GM19238 (cell line): Measurements from ENCODE around the gene R3HDM2.
"Not testable (repeated sequence)": the region's sequence is repeated elsewhere in the genome, so short reads cannot be mapped to it uniquely, and the experiment has no call there.

ENCODE experiments used
- DNase-seq: peaks from one replicate; pipeline ENCODE4 v3.0.0; 2011; ENCODE audit warnings: low spot score; ENCODE audit not compliant: insufficient read length

The R3HDM2 gene

GRCh38 chr12:57452937-57453509 is 22.2 kb upstream of the R3HDM2 start:
- peak; percentile 42 for DNase-seq

DNA sequence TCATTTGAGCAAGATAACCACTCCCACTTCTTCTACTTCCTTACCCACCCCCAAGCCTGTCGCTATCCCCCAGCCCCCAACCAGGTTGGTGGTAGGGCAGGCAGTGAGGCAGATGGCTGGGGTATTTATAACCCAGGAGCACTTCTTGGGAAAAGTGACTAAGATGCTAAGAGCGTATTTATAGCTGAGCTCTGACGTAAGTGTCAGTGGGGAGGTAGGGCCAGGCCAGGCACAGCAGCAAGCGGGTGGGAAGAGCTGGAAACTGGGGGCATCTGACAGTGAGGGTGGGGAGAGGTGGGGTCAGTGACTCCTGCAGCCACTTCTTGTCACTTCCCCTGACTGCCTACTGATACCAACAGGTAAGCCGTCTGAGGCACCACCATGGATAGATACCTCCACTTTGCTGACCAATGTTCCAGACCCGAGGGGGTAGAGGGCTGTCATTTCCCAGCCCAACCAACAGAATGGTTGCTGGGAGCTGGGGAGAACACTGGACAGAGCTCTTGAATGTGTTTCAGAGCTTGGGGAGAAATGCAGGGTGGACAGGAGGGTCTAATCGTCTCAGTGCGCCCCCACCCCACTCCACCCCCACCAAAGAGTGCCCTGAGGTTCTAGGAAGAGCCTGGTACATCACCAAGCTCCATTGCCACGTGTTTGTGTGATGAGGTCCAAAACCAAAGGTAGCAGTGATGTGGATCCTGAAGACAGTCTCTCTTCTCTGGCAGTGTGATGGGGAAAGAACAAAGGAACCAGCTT is 21.5 kb upstream of the R3HDM2 start:
- DNase-seq: no peak

DNA sequence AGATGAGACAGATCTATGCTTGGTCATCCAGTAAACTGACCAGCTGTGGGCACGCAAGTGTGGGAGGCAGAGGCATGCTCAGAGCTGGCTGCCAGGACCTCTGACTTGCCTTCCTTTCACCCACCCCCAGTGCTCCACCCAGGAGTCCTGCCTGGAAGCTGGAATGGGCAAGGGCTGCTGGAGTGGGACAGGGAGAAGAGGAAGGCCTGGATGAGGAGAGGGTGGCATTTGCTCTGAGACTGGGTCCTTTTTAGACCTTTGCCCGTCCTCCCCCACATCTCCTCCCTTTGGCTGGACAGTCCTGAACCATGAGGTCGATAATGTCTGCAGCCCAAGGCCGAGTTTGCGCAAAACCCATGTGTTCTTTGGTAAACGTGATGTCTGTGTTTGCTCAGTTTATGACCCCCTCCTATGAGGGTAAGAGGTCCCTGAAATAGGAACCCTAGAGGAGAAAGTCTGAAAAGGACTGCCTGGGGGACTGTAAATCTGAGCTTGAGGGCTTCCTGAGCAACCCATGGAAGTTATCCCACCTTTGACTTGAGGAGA is 20.5 kb upstream of the R3HDM2 start:
- DNase-seq: no peak

- DNase-seq: no peak
These were observed 19.2 kb upstream of the R3HDM2 start for GRCh38 chr12:57450057-57450456.

DNA sequence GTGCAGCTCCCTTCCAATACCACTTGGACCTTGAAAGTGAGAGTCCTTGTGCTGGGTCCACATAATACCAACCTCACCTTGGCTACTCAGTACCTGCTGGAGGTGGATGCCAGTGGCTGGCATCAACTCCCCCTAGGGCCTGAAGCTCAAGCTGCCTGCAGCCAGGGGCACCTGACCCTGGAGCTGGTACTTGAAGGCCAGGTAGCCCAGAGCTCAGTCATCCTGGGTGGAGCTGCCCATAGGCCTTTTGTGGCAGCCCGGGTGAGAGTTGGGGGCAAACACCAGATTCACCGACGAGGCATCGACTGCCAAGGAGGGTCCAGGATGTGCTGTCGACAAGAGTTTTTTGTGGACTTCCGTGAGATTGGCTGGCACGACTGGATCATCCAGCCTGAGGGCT is 18.5 kb upstream of the R3HDM2 start:
- DNase-seq: no peak

DNA sequence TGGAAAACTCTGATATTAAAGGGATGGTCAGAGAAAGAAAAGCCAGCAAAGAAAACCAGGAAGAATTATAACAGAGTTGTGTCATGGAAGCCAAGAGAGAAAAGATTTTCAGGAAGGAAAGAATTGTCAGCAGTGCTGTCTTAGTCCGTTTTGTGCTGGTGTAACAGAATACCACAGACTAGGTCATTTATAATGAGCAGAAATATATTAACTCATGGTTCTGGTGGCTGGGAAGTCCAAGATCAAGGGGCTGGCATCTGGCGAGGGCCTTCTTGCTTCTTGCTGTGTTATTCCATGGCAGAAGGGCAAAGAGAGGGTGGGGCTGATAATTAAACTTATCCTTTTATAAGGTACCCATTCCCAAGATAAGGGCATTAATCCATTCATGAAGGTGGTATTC is 17.8 kb upstream of the R3HDM2 start:
- no peak for DNase-seq

- DNase-seq: no peak
These were observed 15.6 kb upstream of the R3HDM2 start for GRCh38 chr12:57446292-57446960.

DNA sequence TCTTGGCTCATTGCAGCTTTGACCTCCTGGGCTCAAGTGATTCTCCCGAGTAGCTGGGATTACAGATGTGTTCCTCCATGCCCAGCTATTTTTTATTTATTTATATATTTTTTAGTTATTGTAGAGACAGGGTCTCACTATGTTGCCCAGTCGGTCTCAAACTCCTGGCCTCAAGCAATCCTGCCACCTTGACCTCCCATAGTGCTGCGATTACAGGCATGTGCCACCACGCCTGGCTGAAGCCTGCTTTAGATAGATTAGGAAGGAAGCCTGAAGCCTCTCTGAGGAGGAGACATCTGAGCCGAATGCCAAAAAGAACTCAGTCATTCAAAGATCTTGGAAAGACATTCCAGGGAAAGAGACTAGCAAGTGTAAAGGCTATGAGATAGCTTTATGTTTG is 13.9 kb upstream of the R3HDM2 start:
- DNase-seq: no peak

DNA sequence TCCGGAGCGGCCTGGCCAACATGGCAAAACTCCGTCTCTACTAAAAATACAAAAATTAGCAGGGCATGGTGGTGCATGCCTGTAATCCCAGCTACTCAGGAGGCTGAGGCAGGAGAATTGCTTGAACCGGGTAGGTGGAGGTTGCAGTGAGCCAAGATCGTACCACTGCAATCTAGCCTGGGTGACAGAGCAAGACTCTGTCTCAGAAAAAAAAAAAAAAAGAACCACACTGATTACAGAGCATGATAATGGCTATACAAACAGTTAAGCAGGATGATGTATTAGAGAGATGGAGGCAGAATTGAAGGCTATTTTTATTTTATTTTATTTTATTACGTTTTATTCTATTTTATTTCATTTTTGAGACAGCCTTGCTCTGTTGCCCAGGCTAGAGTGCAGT is 13.5 kb upstream of the R3HDM2 start:
- not testable (repeated sequence) for DNase-seq

DNA sequence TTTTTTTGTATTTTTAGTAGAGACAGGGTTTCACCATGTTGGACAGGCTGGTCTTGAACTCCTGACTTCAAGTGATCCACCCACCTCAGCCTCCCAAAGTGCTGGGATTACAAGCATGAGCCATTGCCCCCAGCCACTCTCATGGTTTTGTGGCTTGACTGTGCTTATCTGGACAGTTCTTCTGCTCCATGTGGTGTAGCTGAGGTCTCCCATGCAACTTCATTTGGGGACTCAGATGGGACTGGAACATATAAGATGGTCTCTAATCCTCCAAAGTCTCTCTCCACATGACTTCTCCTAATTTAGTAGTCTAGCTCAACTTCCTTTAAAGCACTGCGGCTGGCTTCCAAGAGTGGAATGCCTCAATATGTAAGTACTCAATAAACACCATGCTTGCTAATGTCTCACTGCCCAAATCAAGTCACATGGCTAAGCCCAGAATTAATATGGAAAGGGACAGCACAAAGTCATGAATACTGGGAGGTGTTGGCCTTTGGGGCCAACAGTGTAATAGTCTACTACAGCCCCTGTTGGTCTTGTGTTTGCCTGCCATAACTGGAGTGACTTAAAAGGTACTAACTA is 11.1 kb upstream of the R3HDM2 start:
- no peak for DNase-seq

- not testable (repeated sequence) for DNase-seq
These were observed 10.6 kb upstream of the R3HDM2 start for GRCh38 chr12:57441393-57441792.

DNA sequence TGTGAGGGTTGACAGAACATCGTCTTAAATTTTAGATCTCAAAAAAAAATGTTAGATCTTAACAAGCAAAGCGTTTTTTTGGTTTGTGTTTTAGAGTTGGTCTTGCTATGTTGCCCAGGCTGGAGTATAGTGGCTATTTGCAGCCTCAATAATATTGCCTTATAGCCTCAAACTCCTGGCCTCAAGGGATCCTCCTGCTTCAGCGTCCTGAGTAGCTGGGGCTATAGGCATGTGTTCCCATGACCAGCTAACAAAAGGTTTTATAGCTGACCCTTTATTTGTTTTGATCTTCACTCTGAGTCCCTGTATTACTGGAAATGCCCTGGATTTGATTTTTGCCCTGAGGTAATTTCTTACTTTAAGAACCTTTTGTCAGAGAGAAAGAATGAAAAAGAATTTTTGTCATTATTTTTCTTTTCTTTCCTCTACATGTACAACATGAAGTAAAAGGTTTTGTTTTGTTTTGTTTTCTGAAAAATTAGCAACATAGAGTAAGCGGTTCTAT is 9.0 kb upstream of the R3HDM2 start:
- DNase-seq: no peak

GRCh38 chr12:57438400-57438799 is 7.6 kb upstream of the R3HDM2 start:
- no peak for DNase-seq

DNA sequence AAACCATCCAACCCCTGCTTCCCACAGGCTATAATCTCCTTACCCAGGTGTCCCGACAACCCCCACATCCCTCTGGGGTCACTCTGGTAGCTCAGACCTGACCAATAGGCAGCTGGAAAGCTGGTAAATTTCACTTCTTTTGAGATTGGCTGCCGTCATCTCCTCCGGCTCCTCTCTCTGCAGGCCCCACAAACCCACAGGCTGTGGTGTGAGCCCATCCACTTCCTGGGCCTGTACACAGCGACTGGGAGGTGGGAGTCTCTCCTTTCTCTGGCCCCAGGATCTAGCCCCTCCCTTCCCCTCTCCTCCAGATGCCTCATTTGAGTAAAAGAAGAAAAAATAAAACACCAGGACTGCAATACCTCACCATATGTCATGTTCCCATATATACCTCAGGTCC is 4.5 kb upstream of the R3HDM2 start:
- no peak for DNase-seq

- no peak for DNase-seq
These were observed 3.8 kb upstream of the R3HDM2 start, which contains the start of gene INHBC for GRCh38 chr12:57434517-57435223. INHBC (plus strand) TSS chr12:57434784; CDS start chr12:57434887, 103 bp downstream.

DNA sequence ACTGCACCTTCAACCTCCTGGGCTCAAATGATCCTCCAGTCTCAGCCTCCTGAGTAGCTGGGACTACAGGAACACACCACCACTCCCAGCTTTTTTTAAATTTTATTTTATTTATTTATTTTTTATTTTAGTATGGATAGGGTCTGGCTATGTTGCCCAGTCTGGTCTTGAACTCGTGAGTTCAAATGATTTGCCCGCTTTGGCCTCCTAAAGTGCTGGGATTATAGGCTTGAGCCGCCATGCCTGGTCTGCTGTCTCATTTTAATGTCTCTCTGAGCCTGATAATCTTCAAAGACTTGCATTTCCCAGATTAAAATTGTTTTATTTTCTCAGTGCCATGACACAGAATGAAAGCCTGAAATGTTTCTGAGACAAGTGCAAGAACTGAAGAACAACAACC is 2.5 kb upstream of the R3HDM2 start:
- no peak for DNase-seq

DNA sequence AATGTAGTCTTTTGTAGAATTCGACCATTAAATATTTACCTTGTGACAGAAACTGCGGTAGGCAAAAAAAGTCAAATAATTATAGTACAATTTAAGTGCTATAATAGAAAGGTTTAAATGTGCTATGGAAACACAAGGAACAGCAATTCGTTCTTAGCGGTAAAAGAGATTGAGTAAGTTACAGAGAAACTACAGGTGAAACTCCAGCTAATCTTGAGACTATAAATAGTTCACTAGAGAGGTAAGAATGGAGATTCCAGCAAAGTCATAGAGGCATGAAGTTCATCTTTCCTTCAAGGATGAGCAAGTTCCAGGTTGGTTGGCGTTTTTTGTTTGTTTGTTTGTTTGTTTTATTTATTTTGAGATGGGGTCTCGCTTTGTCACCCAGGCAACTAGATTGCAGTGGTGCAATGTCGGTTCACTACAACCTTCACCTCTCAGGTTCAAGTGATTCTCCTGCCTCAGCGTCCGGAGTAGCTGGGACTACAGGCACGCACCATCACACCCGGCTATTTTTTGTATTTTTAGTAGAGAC is 878 bp upstream of the R3HDM2 start:
- DNase-seq: no peak

GRCh38 chr12:57430112-57430930 is 522 bp downstream of the R3HDM2 start:
- DNase-seq: peak; percentile 80

GRCh38 chr12:57429473-57430111 is 1.3 kb downstream of the R3HDM2 start:
- no peak for DNase-seq
